ENCODE measurements around the gene CARD9. TPM values are rescaled to one million over a fixed set of nuclear protein-coding genes. Genes with fewer than 3 reads are reported as not detected.
A peak's percentile ranks its signal among the peaks of the same experiment; 100 is the strongest.

CARD9 gene
- total RNA-seq, 2 donors from 2014 or later, result 6.1 to 6.4 TPM

- Mint-ChIP-seq H3K27me3 (no peaks in the 10 kb centered on the region), H3K4me3 (no peak overlapping the region), H3K36me3 (ENCODE audit: low read depth) (no peaks in the 10 kb centered on the region), H3K9me3 (no peaks in the 10 kb centered on the region), H3K4me1 (no peaks in the 10 kb centered on the region), H3K27ac (no peak overlapping the region)
- no peak for ATAC-seq (replicated peaks)
These were observed 5.3 kb downstream of the CARD9 start for GRCh38 chr9:136368190-136368589.

GRCh38 chr9:136367296-136368145, 5.9 kb downstream of the CARD9 start:
- Mint-ChIP-seq H3K36me3 (ENCODE audit: low read depth) (peaks cover 6% of the 10 kb centered on the region), H3K4me1 (no peaks in the 10 kb centered on the region), H3K4me3 (no peak overlapping the region), H3K27ac (no peak overlapping the region), H3K27me3 (no peaks in the 10 kb centered on the region), H3K9me3 (no peaks in the 10 kb centered on the region)
- no peak for ATAC-seq (replicated peaks)

- no peaks in the 10 kb centered on the region for H3K4me1 Mint-ChIP-seq
- no peak overlapping the region for H3K27ac Mint-ChIP-seq
- no peak for ATAC-seq (replicated peaks)
- no peak overlapping the region for H3K4me3 Mint-ChIP-seq
- H3K36me3 Mint-ChIP-seq (ENCODE audit: low read depth), result peaks cover 7% of the 10 kb centered on the region
- no peaks in the 10 kb centered on the region for H3K9me3 Mint-ChIP-seq
- H3K27me3 Mint-ChIP-seq, result no peaks in the 10 kb centered on the region
These were observed 6.6 kb downstream of the CARD9 start for GRCh38 chr9:136366826-136367225.

- peaks cover 7% of the 10 kb centered on the region for H3K36me3 Mint-ChIP-seq (ENCODE audit: low read depth)
- H3K4me1 Mint-ChIP-seq, result no peaks in the 10 kb centered on the region
- H3K9me3 Mint-ChIP-seq, result no peaks in the 10 kb centered on the region
- ATAC-seq (replicated peaks), result no peak
- no peaks in the 10 kb centered on the region for H3K27me3 Mint-ChIP-seq
- H3K4me3 Mint-ChIP-seq, result no peak overlapping the region
- H3K27ac Mint-ChIP-seq, result no peak overlapping the region
These were observed 7.7 kb downstream of the CARD9 start for GRCh38 chr9:136365775-136366222.

- Mint-ChIP-seq H3K4me3 (no peak overlapping the region), H3K27me3 (no peaks in the 10 kb centered on the region), H3K36me3 (ENCODE audit: low read depth) (peaks cover 7% of the 10 kb centered on the region), H3K4me1 (no peaks in the 10 kb centered on the region), H3K9me3 (no peaks in the 10 kb centered on the region), H3K27ac (no peak overlapping the region)
- no peak for ATAC-seq (replicated peaks)
These were observed 8.3 kb downstream of the CARD9 start for GRCh38 chr9:136364942-136365774.

GRCh38 chr9:136363949-136364748, 9.3 kb downstream of the CARD9 start:
- Mint-ChIP-seq H3K9me3 (no peaks in the 10 kb centered on the region), H3K36me3 (ENCODE audit: low read depth) (peaks cover 7% of the 10 kb centered on the region), H3K27me3 (no peaks in the 10 kb centered on the region), H3K4me3 (peak overlapping the region; percentile 19), H3K4me1 (no peaks in the 10 kb centered on the region), H3K27ac (no peak overlapping the region)
- ATAC-seq (replicated peaks), result no peak

- H3K4me3 Mint-ChIP-seq, result peak within 1 kb of the TSS; percentile 52
- peaks cover 7% of the 10 kb centered on the region for H3K36me3 Mint-ChIP-seq (ENCODE audit: low read depth)
- no peaks in the 10 kb centered on the region for H3K4me1 Mint-ChIP-seq
- H3K9me3 Mint-ChIP-seq, result no peaks in the 10 kb centered on the region
- no peaks in the 10 kb centered on the region for H3K27me3 Mint-ChIP-seq
- peak within 1 kb of the TSS; percentile 78 for H3K27ac Mint-ChIP-seq
- peak; percentile 92 for ATAC-seq (replicated peaks)
These were observed 10.1 kb downstream of the CARD9 start, which contains the start of gene DNLZ for GRCh38 chr9:136363106-136363948. DNLZ (minus strand) TSS chr9:136363744; CDS start chr9:136363714, 30 bp downstream.

- Mint-ChIP-seq H3K4me1 (no peaks in the 10 kb centered on the region), H3K36me3 (ENCODE audit: low read depth) (peaks cover 7% of the 10 kb centered on the region), H3K27ac (peak overlapping the region; percentile 78), H3K9me3 (no peaks in the 10 kb centered on the region), H3K27me3 (no peaks in the 10 kb centered on the region), H3K4me3 (no peak overlapping the region)
- ATAC-seq (replicated peaks), result no peak
These were observed 11.1 kb downstream of the CARD9 start for GRCh38 chr9:136362450-136362784.

GRCh38 chr9:136361754-136362449, 11.6 kb downstream of the CARD9 start:
- Mint-ChIP-seq H3K27ac (no peak overlapping the region), H3K4me1 (no peaks in the 10 kb centered on the region), H3K9me3 (no peaks in the 10 kb centered on the region), H3K36me3 (ENCODE audit: low read depth) (peaks cover 7% of the 10 kb centered on the region), H3K4me3 (no peak overlapping the region), H3K27me3 (no peaks in the 10 kb centered on the region)
- ATAC-seq (replicated peaks), result no peak

GRCh38 chr9:136361047-136361753, 12.3 kb downstream of the CARD9 start:
- no peak for ATAC-seq (replicated peaks)
- H3K36me3 Mint-ChIP-seq (ENCODE audit: low read depth), result peaks cover 7% of the 10 kb centered on the region
- no peak overlapping the region for H3K4me3 Mint-ChIP-seq
- H3K9me3 Mint-ChIP-seq, result no peaks in the 10 kb centered on the region
- H3K27me3 Mint-ChIP-seq, result no peaks in the 10 kb centered on the region
- no peaks in the 10 kb centered on the region for H3K4me1 Mint-ChIP-seq
- no peak overlapping the region for H3K27ac Mint-ChIP-seq

GRCh38 chr9:136359774-136360718, 13.4 kb downstream of the CARD9 start:
- no peak for ATAC-seq (replicated peaks)
- H3K4me3 Mint-ChIP-seq, result no peak overlapping the region
- no peaks in the 10 kb centered on the region for H3K27me3 Mint-ChIP-seq
- no peak overlapping the region for H3K27ac Mint-ChIP-seq
- H3K4me1 Mint-ChIP-seq, result no peaks in the 10 kb centered on the region
- peaks cover 7% of the 10 kb centered on the region for H3K36me3 Mint-ChIP-seq (ENCODE audit: low read depth)
- H3K9me3 Mint-ChIP-seq, result no peaks in the 10 kb centered on the region

- Mint-ChIP-seq H3K9me3 (no peaks in the 10 kb centered on the region), H3K4me1 (no peaks in the 10 kb centered on the region), H3K27ac (no peak overlapping the region), H3K36me3 (ENCODE audit: low read depth) (peaks cover 7% of the 10 kb centered on the region), H3K27me3 (no peaks in the 10 kb centered on the region), H3K4me3 (no peak overlapping the region)
- ATAC-seq (replicated peaks), result no peak
These were observed 14.6 kb downstream of the CARD9 start for GRCh38 chr9:136358888-136359287.

Data from activated T-helper 17 cell treated with anti-CD3 and anti-CD28 coated beads, Interleukin-2, amount 50 U/mL, for 72 hours (primary cell).